Ecto neural progenitor cell (in vitro differentiated cells): ENCODE measurements around the gene AQP3.
"Not testable (repeated sequence)": the region's sequence is repeated elsewhere in the genome, so short reads cannot be mapped to it uniquely, and the experiment has no call there.

Source experiments
- DNase-seq: peaks from one replicate; pipeline ENCODE4 v3.0.0-alpha.2; 2018; ENCODE audit warnings: low spot score

The AQP3 gene

GRCh38 chr9:33465096-33465495 lies 17.7 kb upstream of the AQP3 start:
- no peak for DNase-seq

DNA sequence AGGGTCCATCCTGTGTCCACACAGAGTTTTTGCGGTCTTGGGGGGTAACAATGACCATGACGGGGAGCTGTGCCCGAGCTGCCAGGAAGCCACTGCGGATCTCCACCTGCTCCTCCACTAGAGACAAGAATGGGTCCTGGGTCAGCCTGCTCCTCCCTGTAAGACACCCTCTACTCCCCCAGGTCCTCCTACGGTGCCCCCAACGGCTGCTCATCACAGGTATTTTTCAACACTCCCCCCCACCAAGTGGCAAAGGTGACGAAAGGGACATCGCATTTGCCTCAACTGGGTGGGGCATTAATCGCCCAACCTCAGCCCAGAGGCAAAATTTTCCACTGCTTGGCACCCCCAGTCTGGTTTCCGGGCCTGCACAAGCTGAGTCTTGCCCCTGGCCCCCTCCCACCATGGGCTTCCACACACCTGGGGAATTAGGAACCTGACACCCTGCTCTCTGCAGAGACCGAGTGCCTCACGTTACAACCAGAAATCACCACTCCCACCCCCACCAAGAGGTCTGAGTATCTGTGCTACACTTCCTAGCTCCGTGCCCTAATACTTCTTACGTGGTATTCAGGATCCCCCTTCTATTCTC lies 16.7 kb upstream of the AQP3 start:
- DNase-seq = no peak

- no peak for DNase-seq
Measured at GRCh38 chr9:33463151-33463550, 15.8 kb upstream of the AQP3 start.

- DNase-seq = no peak
Measured at GRCh38 chr9:33461492-33461891, 14.1 kb upstream of the AQP3 start.

GRCh38 chr9:33460854-33461253 lies 13.5 kb upstream of the AQP3 start:
- DNase-seq = no peak

DNA sequence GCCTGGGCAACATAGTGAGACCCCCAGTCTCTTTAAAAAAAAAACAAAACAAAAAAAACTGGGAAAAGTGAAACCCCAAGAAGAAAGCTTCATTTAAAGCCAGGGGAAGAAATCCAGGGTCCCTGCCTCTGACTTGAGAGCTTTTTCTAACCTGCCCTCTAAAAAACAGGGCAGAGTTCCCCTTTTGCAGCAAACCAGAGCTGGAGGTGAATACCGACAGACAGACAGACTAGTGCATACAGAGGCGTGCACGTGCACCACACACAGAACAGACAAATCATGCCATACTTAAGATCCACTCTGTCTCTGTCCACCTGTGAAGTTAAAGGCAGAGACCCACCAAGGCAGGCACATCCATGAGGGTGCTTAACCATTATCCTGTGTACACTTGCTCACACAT lies 11.7 kb upstream of the AQP3 start:
- DNase-seq = no peak

DNA sequence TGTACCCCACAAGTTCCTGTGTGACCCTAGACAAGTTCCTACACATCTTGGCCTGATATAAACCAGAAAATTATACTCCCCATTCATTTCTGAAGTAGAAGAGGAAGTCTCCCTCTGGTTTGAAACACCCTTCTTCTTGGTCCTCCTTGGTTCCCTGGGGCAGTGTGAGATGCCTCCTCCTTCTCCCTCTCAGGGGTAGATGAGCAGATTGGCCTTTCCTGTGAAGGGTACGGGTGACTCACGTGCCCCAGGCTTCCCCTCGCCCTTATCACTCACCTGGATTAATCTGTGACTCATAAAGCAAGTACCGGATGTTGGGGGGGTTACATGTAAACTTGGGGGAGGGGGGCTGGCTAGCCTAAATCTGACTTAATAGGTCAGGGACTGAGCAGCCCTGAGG lies 11.1 kb upstream of the AQP3 start:
- DNase-seq = no peak

DNA sequence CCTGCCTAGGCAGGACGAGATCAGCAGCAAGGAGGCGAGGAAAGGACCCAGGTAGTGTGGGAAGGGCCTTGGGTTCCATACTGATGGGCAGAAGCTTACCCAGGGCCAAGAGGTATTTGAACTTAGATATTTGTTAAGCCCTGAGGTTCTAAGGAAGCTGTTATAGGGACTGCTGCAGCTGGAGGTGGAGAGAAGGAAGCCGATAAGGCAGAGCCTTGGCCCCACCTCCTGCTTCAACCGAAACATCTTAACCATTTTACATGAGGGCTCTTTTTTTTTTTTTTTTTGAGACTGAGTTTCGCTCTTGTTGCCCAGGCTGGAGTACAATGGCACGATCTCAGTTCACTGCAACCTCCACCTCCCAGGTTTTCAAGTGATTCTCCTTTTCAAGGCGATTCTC lies 8.6 kb upstream of the AQP3 start:
- DNase-seq = no peak

- DNase-seq = not testable (repeated sequence)
Measured at GRCh38 chr9:33455456-33455855, 8.1 kb upstream of the AQP3 start.

DNA sequence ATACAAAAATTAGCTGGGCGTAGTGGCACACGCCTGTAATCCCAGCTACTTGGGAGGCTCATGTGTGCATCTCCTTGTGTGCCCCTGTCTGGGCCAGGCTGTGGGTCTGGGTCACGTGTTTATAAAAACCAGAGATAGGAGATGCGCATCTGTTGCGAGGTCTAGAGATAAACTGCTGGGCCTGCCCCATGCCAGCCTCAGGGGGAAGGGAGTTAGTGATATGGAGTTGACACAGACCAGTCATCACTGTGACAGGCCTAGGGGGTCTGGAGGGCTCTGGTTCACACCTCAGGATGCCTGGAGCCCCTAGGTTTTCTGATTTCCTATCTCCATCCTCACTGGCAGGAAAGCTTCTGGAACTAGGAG lies 7.3 kb upstream of the AQP3 start:
- DNase-seq = not testable (repeated sequence)

GRCh38 chr9:33453999-33454660 lies 6.7 kb upstream of the AQP3 start:
- no peak for DNase-seq

GRCh38 chr9:33453286-33453860 lies 6.0 kb upstream of the AQP3 start:
- DNase-seq = no peak

DNA sequence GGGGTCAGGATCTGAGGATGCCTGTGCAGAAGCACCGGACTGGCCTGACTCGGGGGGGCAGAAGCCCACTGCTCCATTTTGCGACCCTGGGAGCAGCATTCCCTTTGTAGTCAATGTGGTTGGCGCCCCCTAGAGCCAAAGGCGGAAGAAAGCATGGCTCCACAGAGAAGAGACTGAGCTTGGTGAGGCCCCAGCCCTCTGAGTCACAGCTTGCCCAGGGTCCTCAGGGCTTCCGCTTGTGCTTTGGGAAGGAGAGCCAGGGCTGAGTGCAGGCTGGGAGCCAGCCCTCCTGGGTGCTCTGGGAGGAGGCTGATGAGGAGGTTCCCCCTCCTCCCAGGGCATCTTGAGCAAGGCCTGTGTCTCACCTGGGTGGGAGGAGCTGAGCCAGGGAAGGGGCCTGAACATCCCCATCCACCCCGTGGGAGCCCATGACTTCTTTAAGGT lies 5.5 kb upstream of the AQP3 start:
- peak; percentile 86 for DNase-seq

DNA sequence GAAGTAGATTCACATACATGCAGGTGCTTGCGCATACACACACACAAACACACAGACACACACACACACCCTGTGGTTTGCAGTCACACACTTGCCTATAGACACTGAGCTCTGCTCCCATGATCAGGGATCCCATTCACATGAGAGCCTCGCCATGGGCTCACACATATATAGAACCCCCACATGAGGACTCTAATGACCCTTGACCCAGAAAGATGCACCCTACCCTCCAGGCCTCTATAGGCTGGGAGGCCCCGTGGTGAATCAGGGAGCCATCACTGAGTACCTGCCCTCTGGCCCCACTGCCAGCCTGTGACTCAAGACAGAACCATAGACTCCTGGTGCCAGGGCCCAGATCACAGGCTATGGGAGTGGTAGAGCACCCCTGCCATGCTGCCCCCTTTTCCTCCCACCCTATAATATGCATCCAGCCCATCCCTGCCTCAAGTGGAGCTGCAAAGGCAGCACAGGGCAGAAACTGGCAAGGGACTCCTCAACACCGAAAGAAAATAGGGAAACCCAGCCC lies 3.3 kb upstream of the AQP3 start:
- no peak for DNase-seq

- DNase-seq = no peak
Measured at GRCh38 chr9:33449715-33450114, 2.3 kb upstream of the AQP3 start.

GRCh38 chr9:33447799-33448553 lies 583 bp upstream of the AQP3 start:
- no peak for DNase-seq

DNA sequence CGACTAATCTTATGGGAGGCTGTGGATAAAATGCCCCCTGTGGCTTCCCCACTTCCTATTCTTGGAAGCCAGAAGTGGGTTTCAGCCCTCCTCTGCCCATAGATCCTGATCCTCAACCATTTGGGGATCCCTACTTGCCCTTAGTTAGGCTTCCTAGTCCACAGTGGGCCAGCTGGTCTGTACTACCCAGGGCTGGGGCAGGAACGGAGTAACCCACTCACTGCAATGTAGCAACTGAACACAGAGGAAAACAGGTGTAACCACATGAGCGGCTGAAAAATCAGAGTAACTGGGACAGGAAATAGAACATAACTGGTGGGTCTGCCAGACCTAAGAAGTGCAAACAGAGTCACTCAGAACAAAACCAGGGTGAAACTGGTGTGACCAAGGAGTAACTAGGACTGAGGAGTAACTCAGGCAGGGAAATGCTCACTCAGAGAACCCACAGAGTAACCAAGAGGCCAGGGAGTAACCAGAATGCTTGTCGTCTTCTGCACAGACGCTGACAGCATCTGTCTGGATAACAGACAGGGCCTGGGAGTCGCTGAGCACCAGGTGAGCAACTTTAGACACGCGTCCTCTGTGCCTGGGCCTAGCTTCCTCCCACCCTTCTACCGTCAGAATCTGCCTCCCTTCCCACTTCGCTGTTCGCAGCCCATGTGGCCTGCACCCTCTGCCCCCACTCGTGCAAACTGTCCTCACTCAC lies 1.0 kb downstream of the AQP3 start:
- no peak for DNase-seq

DNA sequence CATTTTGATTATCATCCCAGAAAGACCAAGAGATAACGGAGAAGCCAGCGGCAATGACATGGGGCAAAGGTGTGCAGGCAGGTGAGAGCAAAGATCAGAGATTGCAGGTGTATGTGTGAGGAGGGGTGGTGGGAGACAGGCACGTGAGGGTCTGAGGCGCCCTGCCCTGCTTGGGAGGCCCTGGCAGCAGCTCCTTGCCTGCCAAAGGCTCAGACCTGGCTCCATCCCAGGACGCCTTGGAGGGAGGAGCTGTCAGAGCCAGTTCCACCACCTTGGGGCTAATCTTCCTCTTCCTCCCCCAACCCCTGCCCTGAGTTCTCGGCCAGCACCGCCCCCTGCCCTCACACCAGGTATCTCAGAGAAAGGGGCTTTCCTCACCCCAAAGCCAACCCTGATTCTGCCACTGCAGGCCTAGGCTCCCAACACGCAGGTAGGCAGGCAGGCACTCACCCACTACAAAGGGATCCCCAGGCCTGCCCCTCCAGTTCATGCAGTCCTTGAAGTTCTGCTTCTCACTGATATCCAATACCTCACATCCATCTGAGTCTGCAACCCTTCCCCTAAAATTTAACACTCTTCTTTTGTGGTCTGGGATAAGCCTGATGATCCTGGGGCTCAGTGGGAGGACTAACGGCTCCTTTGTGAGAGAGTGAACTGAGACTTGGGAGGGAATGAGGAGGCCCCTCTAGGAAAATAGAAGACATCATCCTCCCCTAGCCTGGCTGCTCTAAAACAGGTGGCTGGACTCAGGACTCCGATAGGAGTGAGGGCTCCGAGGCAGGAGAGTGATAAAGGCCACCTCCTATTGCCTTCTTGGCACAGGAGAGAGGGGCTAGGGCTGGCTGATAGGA lies 1.8 kb downstream of the AQP3 start:
- DNase-seq = no peak

DNA sequence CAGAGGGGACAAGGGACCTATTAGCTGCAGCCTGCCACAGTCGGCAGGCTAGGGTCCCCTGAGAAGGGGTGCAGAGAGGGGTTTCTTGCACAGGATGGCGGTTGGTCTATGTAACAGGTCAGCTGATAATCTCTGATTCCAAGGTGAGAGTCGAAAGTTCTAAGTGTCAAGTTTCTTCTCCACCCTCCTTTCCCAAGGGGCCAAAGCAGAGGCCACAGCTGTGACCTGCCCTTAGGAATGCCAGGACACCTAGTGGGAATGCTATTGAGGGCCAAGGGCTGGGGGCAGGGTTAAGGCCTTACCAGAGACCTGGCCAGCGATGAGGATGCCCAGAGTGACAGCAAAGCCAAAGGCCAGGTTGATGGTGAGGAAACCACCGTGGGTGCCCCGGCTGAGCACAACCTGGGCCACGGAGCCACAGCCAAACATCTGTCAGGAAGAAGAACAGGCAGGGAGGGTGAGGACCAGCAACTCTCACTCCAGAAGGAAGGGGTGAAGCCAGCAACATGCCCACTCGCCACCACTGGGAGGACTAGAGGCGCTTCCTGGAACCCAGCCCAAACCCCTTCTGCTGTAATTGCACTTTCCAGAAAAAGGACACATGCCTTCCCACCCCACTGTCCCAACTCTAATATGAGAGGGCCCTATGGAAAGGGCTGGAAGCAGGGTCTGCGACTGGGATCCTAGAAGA lies 3.8 kb downstream of the AQP3 start:
- DNase-seq = no peak

- DNase-seq = no peak
Measured at GRCh38 chr9:33443047-33443446, 4.3 kb downstream of the AQP3 start.

- DNase-seq = no peak
Measured at GRCh38 chr9:33442125-33442524, 5.3 kb downstream of the AQP3 start.
